MG63 (cell line): ENCODE measurements around the gene MLST8. TPM values are rescaled to one million over a fixed set of nuclear protein-coding genes. Genes with fewer than 3 reads are reported as not detected.

Source experiments
- DNase-seq: peaks from one replicate; pipeline ENCODE4 v3.0.0-alpha.2; 2020
- H3K27me3 ChIP-seq: fragments of 250-450 bp; sonication (Bioruptor Pico); 2 replicates; pipeline ENCODE4 v1.5.1; 2020; ENCODE audit warnings: mild to moderate bottlenecking, moderate library complexity
- H3K36me3 ChIP-seq: fragments of 250-450 bp; sonication (Bioruptor Pico); 2 replicates; pipeline ENCODE4 v1.5.1; 2020; ENCODE audit warnings: mild to moderate bottlenecking, moderate library complexity
- H3K4me3 ChIP-seq: fragments of 250-450 bp; sonication (Bioruptor Pico); 2 replicates; pipeline ENCODE4 v1.5.1; 2020; ENCODE audit warnings: mild to moderate bottlenecking, moderate library complexity
- H3K9me3 ChIP-seq: fragments of 250-450 bp; sonication (Bioruptor Pico); 2 replicates; pipeline ENCODE4 v1.5.1; 2020; ENCODE audit warnings: mild to moderate bottlenecking, moderate library complexity
- total RNA-seq: library from RNA; depleted of rRNA; stranded (reverse); fragments of >200 nt; shearing (Covaris generic); gene quantifications from 2 replicates; pipeline ENCODE4 v1.2.3, GENCODE V29; 2014; ENCODE audit warnings: low replicate concordance

Gene MLST8
- total RNA-seq, 1 experiment from 2014 or later = 42.6 TPM

GRCh38 chr16:2230376-2230775, 25.1 kb downstream of the MLST8 start:
- no peak for DNase-seq
- H3K36me3 ChIP-seq = peaks cover 80% of the 10 kb centered on the region
- no peak overlapping the region for H3K4me3 ChIP-seq
- no peaks in the 10 kb centered on the region for H3K27me3 ChIP-seq
- H3K9me3 ChIP-seq = no peaks in the 10 kb centered on the region

GRCh38 chr16:2231016-2231931, 26.0 kb downstream of the MLST8 start:
- DNase-seq = no peak
- no peak overlapping the region for H3K4me3 ChIP-seq
- no peaks in the 10 kb centered on the region for H3K27me3 ChIP-seq
- H3K36me3 ChIP-seq = peaks cover 86% of the 10 kb centered on the region
- H3K9me3 ChIP-seq = no peaks in the 10 kb centered on the region

GRCh38 chr16:2232094-2232990, 27.1 kb downstream of the MLST8 start:
- Histone ChIP-seq H3K27me3 (no peaks in the 10 kb centered on the region), H3K4me3 (no peak overlapping the region), H3K9me3 (no peaks in the 10 kb centered on the region), H3K36me3 (peaks cover 85% of the 10 kb centered on the region)
- DNase-seq = no peak

DNA sequence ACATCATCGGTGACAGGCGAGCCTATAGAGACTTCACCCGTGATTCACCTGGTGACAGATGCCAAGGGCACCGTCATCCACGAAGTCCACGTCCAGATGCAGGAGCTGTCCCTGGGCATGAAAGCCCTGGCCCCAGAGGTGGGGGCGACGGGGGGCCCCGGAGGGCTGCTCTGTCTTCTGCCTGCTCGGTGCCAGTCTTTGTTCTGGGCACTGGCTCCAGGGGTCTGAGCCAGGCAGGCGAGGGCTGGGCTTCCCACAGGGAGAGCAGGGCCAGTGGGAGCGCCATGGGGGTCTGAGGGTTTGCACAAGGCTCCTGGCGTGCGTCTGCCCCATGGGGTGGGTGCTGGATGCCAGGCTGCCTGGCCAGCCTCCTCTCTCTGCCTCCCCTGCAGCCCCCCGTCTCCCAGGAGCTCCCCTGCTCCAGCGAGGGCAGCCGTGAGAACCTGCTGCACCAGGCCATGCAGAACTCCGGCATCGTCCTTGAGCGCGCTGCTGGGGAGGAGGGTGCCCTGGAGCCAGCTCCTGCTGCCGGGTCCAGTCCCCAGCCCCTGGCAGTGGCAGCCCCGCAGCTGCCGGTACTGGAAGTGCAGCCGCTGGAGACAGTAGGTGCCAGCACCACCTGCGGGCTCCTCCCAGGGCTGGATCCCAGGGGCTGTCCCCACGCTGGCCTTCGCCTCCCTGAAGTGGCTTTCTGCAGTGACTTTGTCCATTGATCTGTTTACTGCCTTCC, 28.0 kb downstream of the MLST8 start:
- Histone ChIP-seq H3K4me3 (no peak overlapping the region), H3K9me3 (no peaks in the 10 kb centered on the region), H3K36me3 (peaks cover 83% of the 10 kb centered on the region), H3K27me3 (no peaks in the 10 kb centered on the region)
- DNase-seq = no peak

DNA sequence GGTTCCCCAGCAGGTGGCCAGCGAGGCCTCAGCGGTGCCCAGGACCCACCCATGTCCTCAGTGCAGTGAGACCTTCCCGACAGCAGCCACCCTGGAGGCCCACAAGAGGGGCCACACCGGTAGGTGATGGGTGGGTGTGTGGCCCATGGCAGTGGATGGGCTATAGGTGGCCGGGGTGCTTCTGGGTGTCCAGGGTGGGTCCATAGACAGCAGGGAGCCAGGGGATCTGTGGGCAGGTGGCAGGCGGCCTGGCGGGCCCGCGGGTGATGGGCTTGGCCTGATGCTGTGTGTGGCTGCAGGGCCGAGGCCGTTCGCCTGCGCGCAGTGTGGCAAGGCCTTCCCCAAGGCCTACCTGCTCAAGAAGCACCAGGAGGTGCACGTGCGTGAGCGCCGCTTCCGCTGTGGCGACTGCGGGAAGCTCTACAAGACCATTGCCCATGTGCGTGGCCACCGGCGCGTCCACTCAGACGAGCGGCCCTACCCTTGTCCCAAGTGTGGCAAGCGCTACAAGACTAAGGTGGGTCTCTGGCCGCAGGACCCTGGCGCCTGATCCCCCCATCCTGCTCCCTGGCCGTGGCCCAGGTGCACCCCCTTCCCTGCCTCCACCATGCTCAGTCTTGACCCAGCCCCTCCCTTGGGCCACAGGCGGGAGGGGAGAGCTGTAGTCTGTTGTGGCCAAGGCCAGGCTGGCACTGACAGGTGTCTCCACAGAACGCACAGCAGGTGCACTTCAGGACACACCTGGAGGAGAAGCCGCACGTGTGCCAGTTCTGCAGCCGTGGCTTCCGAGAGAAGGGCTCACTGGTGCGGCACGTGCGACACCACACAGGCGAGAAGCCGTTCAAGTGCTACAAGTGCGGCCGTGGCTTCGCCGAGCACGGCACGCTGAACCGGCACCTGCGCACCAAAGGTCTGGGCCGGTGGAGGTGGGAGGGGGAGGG, 28.9 kb downstream of the MLST8 start:
- Histone ChIP-seq H3K27me3 (no peaks in the 10 kb centered on the region), H3K9me3 (no peaks in the 10 kb centered on the region), H3K4me3 (no peak overlapping the region), H3K36me3 (peaks cover 76% of the 10 kb centered on the region)
- no peak for DNase-seq

DNA sequence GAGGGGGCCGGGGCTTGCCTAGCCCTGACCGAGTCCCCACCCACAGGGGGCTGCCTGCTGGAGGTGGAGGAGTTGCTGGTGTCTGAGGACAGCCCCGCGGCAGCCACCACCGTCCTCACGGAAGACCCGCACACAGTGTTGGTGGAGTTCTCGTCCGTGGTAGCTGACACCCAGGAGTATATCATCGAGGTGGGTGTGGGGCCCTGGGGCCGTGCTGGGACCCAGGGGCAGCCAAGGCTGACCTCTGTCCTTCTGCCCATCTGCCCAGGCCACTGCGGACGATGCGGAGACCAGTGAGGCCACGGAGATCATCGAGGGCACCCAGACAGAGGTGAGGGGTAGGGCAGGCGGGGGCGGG, 29.5 kb downstream of the MLST8 start:
- no peak for DNase-seq
- no peaks in the 10 kb centered on the region for H3K9me3 ChIP-seq
- H3K36me3 ChIP-seq = peaks cover 73% of the 10 kb centered on the region
- no peaks in the 10 kb centered on the region for H3K27me3 ChIP-seq
- H3K4me3 ChIP-seq = no peak overlapping the region

DNA sequence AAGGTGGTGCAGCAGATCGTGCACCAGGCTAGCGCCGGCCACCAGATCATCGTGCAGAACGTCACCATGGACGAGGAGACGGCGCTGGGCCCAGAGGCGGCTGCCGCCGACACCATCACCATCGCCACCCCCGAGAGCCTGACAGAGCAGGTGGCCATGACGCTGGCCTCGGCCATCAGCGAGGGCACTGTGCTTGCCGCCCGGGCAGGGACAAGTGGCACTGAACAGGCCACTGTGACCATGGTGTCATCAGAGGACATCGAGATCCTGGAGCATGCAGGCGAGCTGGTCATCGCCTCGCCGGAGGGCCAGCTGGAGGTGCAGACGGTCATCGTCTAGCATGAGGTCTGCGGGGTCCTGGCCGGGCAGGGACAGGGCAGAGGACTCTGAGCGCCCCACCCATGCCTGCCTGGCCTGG, 30.0 kb downstream of the MLST8 start:
- Histone ChIP-seq H3K4me3 (no peak overlapping the region), H3K9me3 (no peaks in the 10 kb centered on the region), H3K36me3 (peaks cover 74% of the 10 kb centered on the region), H3K27me3 (no peaks in the 10 kb centered on the region)
- DNase-seq = no peak

GRCh38 chr16:2235695-2236336, 30.6 kb downstream of the MLST8 start:
- Histone ChIP-seq H3K4me3 (no peak overlapping the region), H3K36me3 (peaks cover 74% of the 10 kb centered on the region)

DNA sequence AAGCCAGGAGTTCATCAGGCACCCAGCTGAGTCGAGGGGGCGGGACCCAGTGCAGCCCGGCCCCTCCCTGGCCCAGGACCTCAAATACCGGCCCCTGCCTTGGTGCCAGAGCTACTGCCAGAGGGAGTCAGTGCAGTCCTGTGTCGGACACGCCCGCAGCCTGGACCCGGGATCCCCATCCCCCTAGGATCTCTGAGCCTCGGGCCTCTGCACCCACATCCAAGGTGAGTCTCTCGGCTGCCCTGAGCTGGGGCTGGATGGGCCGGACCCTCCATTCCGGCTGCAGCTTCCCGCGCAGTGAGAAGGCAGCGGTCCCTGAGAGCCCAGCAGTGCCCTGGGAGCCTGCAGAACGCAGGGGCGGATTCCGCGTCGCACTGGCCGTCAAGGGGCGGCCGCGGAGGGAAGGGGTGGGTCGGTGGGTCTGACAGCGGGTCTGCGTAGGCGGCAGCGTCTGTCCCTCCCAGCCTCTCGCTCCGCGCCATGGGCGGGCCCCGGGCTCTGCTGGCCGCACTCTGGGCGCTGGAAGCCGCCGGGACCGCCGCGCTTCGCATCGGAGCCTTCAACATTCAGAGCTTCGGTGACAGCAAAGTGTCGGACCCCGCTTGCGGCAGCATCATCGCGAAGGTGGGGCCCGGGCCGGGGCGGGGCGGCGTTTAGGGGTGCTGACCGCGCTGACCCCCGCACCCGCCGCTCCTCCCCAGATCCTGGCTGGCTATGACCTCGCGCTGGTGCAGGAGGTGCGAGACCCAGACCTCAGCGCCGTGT, 31.3 kb downstream of the MLST8 start, which contains the start of gene DNASE1L2:
TSS of gene DNASE1L2 (plus strand) at position 108 of the 765 bp plus-strand sequence. CDS start at position 481, 373 bp downstream.
- no peaks in the 10 kb centered on the region for H3K27me3 ChIP-seq
- peaks cover 67% of the 10 kb centered on the region for H3K36me3 ChIP-seq
- H3K4me3 ChIP-seq = no peak within 1 kb of the TSS
- no peaks in the 10 kb centered on the region for H3K9me3 ChIP-seq
- peak; percentile 60 for DNase-seq

More at GRCh38 chr16:2235695-2236336, 30.6 kb downstream of the MLST8 start:
- no peaks in the 10 kb centered on the region for H3K9me3 ChIP-seq
- no peak for DNase-seq
- no peaks in the 10 kb centered on the region for H3K27me3 ChIP-seq

- DNase-seq = no peak
- Histone ChIP-seq H3K4me3 (no peak overlapping the region), H3K36me3 (peaks cover 65% of the 10 kb centered on the region)
Observed at GRCh38 chr16:2237102-2237482, 31.8 kb downstream of the MLST8 start.

DNA sequence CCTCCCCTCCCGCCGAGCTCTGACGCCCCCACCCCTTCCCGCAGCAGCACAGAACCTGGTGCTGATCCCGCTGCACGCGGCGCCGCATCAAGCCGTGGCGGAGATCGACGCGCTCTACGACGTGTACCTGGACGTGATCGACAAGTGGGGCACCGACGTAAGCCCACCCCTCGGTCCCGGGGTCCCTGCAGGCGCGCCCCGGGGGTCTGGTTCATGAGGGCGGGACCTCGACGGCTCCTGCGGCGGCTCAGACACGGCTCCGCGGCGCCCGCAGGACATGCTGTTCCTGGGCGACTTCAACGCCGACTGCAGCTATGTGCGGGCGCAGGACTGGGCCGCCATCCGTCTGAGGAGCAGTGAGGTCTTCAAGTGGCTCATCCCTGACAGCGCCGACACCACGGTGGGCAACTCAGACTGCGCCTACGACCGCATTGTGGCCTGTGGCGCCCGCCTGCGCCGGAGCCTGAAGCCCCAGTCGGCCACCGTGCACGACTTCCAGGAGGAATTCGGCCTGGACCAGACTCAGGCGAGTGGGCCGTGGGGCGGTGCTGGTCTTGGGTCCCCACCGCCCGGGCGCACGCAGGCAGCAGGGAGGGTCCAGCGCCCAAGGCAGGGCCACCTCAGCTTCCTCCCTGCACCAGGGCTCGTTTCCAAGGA, 32.4 kb downstream of the MLST8 start:
- Histone ChIP-seq H3K9me3 (no peaks in the 10 kb centered on the region), H3K36me3 (peaks cover 65% of the 10 kb centered on the region), H3K27me3 (no peaks in the 10 kb centered on the region), H3K4me3 (no peak overlapping the region)
- no peak for DNase-seq

More at GRCh38 chr16:2237102-2237482, 31.8 kb downstream of the MLST8 start:
- Histone ChIP-seq H3K27me3 (no peaks in the 10 kb centered on the region), H3K9me3 (no peaks in the 10 kb centered on the region)

DNA sequence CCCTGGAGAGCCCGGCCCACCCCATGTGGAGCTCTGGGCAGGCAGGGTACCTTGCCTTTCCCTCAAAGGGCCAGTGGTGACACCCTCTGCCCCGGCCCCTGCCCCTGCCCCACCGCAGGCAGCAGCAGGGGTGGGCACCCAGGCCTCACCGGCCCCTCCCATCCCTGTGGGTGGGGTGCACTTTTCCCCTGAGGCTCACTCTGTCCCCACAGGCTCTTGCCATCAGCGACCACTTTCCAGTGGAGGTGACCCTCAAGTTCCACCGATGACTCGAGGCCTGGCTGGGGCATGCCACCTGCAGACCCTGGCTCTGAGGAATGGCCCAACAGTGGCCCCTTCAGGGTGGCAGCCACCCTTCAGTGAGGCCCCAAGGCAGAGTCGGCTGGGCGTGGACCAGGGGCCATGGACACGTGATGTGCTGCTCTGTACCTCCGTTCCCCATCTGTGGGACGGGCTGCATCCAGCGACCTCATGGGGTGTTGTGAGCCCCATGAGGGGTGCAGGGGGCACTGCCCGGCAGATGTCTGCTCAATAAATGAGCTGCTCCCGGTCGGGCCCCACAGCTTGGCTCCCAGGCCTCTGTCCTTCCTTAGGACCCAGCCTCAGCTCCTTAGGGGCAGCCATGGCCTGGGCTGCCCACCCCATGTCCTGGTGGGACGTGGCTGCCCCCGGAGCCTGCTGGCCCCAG, 33.0 kb downstream of the MLST8 start:
- no peak overlapping the region for H3K4me3 ChIP-seq
- peaks cover 65% of the 10 kb centered on the region for H3K36me3 ChIP-seq
- no peak for DNase-seq

DNA sequence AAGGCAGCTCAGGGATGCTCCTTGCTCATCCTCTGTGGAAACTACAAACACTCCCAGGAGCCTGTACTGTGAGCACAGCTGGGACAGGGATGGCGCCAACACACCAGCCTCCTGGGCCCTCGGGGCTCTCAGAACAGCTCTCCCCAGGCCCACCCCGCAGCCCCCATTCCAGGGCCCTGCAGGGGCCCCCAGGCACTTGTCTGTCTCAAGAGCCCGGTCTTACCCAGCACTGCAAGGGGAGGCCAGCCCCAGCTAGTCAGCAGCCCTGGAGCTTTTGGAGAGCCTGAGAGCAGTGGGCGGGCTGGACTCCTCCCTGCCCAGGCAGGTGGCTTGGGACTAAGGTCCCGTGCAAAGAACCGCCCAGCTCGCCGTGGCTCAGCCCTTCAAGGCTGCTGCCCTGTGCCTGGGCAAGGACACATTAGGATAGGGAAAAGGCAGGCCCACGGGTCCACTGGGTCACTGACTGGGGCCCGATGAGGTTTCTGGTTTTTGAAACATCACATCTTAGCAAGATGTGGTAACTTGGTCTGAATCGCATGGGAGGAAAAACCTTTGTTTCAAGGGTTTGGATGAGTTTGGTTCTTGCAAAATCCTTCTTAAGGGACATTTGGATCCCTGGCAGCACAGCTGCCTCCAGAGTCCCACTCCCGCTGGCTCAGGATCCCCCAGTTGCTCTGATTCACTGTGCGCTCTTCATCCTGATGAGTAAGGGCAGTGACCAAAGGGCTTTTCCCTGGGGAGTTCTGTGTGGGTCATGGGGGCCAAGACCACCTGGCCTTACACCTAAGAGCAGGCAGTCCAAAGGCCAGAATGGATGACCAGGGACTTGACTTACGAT, 33.8 kb downstream of the MLST8 start:
- Histone ChIP-seq H3K9me3 (no peaks in the 10 kb centered on the region), H3K4me3 (no peak overlapping the region), H3K36me3 (peaks cover 65% of the 10 kb centered on the region), H3K27me3 (no peaks in the 10 kb centered on the region)
- no peak for DNase-seq

More for the DNA sequence above, 33.0 kb downstream of the MLST8 start:
- no peaks in the 10 kb centered on the region for H3K27me3 ChIP-seq
- no peaks in the 10 kb centered on the region for H3K9me3 ChIP-seq
